GM18511 (cell line): ENCODE results near the gene CCL4L2.
"Not testable (repeated sequence)": the region's sequence is repeated elsewhere in the genome, so short reads cannot be mapped to it uniquely, and the experiment has no call there.

Experiments used
- ATAC-seq: cut with Tn5 transposase; IDR thresholded peaks from one replicate; pipeline ENCODE4 v1.9.1; 2021; ENCODE audit warnings: mild to moderate bottlenecking, moderate library complexity; ENCODE audit not compliant: unreplicated experiment

Gene CCL4L2

GRCh38 chr17:36219556-36219955 lies 8.7 kb downstream of the CCL4L2 start:
- ATAC-seq, result not testable (repeated sequence)

GRCh38 chr17:36220737-36221580 lies 10.1 kb downstream of the CCL4L2 start:
- not testable (repeated sequence) for ATAC-seq

GRCh38 chr17:36221581-36222100 lies 10.8 kb downstream of the CCL4L2 start:
- ATAC-seq, result not testable (repeated sequence)

GRCh38 chr17:36222967-36223366 lies 12.1 kb downstream of the CCL4L2 start:
- ATAC-seq, result not testable (repeated sequence)

- ATAC-seq, result not testable (repeated sequence)
Measured at GRCh38 chr17:36229644-36230043, 18.8 kb downstream of the CCL4L2 start.

- not testable (repeated sequence) for ATAC-seq
Measured at GRCh38 chr17:36242046-36242445, 31.2 kb downstream of the CCL4L2 start.
